ENCODE measurements around the gene OPCML.

OPCML gene

DNA sequence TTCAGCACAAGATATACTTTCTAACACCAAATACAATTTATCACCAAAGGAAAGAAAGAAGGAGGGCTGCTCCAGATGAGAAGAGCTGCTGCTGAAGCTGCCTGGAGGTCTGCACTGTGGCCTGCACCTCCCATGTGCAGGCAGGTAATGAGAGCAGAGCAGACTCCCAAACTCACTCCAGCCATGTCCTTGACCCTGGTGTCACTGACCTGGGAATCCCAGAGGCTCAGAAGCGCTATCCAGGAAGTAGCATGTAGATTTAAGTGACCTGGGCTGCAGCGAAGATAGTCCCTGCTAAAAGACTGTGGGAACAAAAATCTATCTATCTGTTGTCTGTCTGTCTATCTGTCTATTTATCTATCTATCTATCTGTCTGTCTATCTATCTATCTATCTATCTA lies 816.3 kb downstream of the OPCML start:
- DNase-seq (ENCODE audit: extremely low read depth in 1 of 2, low read depth in 1 of 2): no peak

DNA sequence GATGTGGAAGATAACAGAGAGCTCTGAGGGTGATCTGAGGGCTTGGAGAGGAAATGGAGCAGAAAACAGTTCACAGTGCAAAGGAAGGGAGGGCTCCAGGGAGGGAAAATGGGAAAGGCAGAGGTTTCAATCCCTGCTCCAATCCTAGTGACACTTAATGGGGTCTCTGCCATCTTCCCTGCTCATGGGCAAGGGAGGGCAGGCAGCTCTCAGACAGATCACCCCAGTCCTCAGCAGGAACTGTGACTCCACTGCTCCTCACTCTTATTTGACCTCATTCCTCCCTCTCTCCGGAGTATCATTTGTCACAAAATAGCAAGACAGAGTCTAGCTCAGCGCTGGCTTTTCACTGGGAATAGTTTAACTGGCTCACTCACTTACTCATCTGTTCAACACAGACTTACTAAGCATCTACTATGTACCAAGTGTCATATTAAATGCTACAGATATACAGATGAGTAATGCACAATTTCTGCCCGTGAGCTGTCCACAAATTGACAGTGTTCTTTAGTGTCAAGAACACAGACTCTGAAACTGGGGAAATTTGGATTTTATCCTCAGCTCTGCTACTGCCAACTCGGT lies 817.4 kb downstream of the OPCML start:
- no peak for DNase-seq (ENCODE audit: extremely low read depth in 1 of 2, low read depth in 1 of 2)

DNA sequence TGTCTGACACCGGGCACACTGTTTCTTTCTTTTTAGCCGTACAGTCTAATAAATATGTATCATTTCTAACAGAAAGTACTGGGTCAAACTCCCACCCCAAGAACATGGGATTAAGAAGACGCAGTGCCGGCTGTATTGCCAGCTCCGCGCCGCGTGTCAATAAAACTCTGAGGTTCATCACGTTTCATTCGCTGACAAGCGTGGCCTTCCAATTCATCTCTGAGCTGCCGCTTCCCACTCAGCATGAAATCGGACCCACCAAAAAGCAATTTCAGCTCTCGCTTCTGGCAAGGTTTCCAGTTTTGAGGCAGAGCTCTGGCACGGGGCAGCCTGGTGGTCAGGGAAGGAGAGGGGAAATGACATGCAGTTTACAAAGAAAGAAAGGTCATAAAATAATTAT lies 819.8 kb downstream of the OPCML start:
- DNase-seq (ENCODE audit: extremely low read depth in 1 of 2, low read depth in 1 of 2): no peak

DNA sequence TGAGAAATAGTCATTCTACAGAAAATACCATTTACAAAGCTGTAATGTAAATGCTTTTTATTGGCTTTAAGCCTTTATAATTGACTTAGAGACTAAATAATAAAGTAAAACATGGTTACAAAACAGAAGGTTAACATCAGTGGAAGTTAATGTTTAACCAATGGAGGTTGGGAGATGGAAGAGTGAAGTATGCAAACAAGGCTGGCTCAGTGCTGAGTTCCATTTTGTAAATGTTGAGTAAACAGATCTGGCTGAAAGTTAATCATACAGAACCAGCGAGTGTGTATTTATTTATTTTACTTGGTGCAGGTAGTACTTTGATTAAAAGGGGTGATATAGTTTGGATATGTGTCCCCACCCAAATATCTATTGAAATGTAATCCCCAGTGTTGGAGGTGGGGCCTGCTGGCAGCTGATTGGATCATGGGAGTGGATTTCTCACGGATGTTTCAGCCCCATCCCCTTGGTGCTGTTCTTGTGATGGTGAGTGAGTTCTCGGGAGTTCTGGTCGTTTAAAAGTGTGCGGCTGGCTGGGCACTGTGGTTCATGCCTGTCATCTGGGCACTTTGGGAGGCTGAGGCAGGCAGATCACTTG lies 827.4 kb downstream of the OPCML start:
- no peak for DNase-seq (ENCODE audit: extremely low read depth in 1 of 2, low read depth in 1 of 2)

DNA sequence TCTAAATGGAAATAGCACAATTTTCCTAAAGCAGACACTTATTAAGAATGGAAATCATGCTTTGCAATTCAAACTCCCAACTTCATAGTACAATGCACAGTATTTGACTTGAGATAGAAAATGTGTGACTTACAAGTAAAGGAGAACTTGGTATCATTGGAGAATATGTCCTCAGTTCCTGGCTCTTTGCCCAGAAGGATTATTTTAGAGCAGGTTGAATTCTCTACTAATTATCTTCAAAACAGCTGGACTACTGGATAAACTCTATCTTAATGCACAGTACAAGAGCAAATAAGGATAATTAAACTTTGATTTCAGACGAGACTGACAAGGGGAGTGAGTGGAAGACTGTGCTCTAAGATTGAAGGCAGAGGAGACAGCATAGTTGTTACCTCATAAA lies 839.4 kb downstream of the OPCML start:
- DNase-seq (ENCODE audit: extremely low read depth in 1 of 2, low read depth in 1 of 2): no peak

DNA sequence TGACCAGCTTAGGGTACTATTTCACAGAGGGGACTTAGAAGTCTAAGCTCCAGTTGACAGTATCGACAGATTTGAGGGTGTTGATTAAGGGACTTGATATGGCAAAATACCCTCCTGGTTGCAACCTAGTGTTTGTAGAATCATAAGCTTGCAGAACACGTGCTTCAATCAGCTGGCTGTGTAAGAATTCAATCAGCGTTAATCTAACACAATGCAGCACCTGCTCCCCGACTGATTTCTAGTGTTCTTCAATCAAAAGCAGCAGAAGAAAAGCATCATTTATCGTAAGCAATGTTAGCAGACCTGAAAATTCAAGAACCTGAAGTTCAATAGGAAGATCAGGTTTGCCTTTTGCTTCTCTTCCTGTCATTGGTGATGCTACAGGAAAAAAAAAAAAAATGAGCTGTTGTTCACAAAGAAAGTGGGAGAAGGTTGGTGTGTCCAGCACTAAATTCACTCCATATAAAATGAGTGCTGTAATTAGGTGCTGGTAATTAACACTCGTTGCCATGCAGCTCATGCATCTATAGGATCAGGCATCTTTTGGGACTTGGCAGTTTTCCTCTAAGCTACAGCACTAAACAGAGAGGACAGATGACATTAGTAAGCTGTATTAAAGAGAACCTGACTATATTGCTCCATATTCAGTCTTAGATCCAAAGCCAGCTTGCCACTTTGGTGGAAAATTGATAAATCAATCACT lies 840.3 kb downstream of the OPCML start:
- no peak for DNase-seq (ENCODE audit: extremely low read depth in 1 of 2, low read depth in 1 of 2)

DNA sequence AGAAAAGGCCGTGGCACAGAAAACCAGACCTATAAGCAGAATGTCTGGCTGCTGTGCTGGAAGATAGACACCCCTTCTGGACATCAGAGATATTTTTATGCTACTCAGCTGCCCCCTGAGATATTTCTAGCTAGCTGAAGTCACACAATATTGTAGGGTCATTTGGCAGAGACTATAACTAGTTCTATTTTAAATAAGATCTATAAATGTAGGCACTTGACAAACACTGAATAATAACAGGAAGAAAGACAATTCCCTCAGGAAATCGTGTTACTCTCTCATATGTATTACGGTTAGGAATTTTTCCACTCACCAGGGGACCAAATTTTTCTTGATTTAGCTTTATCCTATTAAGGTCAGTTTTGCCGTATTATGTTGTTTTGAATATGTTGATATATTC lies 845.4 kb downstream of the OPCML start:
- DNase-seq (ENCODE audit: extremely low read depth in 1 of 2, low read depth in 1 of 2): no peak

DNA sequence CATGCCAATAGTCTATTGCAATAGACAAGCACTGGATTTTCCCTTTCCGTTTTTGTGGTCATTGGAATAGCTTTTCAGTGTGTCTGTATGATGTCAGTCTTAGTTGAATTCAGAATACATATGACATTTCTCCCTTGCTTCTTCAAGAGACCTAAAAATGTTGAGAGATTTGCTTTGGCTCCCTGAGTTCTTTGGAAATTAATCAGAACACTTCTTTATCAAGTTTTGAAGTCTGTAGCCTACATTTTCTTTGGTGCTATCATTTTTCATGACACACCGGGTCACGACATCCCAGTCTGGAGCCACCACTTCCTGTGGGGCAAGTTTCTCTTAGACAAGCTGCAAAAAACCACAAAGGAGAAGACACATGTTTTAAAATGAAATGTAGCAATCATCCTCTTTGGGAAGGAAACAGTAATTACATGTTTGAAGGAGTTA lies 847.1 kb downstream of the OPCML start:
- no peak for DNase-seq (ENCODE audit: extremely low read depth in 1 of 2, low read depth in 1 of 2)

DNA sequence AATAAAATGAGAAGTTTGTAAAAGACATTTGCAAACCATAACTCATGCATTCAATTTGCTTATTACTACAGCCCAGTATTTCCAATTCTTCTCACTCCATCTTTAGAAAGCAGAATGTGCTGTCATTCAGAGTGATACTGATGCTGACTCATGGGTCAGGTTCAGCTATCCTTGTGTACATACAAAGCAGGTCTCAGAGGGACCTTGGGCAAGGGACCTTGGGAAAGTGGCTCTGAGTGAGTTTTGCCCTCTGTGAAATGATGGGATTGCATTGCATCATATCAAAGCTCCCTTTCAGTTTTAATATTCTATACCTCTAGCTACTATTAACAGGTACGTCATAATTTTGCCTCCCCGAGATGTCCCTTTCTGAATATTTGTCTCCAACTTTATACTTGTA lies 848.7 kb downstream of the OPCML start:
- no peak for DNase-seq (ENCODE audit: extremely low read depth in 1 of 2, low read depth in 1 of 2)

DNA sequence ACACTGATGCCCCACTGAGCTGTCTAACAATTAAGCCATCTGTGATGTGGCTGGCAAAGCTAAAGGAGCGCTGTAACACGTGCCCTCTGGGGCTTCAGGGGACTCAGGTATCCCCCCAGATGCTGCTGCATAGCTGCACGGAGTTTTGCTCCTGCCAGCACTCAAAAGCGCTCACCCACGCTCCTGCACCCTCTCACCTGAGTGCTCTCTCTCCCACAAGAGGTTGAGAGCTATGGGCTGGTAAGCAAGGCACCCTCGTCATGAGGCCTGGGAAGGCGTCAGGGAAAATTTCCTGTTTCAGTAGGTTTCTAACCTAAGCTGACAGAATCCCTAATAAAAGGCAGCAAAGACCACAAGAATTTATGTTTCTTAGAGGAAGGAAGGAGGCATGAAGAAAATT lies 850.3 kb downstream of the OPCML start:
- no peak for DNase-seq (ENCODE audit: extremely low read depth in 1 of 2, low read depth in 1 of 2)

DNA sequence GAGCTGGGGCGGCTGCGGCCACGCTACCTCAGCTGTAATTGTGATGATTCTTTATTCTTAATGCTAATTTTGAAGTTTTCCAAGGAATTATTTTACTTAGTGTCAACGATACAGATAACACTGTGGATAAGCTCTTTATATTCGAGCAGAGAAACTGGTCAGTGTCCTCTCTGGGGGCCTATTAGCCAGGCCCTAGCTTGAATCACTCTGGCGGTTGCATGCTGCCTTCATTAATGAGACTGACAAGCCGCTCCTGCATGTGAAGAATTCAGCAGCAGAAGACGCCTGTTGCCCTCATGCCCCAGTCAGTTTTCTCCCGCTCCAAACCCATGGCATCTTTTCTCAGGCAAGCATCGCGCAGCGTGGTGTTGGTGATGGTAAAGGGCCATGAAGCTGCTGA lies 851.7 kb downstream of the OPCML start:
- DNase-seq (ENCODE audit: extremely low read depth in 1 of 2, low read depth in 1 of 2): no peak

DNA sequence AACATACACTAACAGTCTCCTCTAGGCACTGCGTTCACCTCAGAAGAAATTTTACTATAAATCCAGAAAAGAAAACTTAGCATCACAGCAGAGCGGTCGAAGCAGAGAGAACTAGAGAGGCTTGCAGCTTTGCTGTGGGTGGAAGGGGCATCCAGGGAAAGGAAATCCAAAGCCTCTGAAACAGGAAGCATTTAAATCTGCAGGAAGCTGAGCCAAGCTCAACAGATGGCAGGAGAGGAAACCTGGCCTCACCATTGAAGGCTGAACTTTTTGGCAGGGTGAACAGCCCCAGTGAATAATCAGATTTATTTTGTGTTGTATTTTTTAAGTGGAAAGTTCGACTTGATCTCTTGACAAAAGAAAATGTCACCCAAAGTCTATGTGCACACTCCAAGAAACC lies 858.1 kb downstream of the OPCML start:
- no peak for DNase-seq (ENCODE audit: extremely low read depth in 1 of 2, low read depth in 1 of 2)

DNA sequence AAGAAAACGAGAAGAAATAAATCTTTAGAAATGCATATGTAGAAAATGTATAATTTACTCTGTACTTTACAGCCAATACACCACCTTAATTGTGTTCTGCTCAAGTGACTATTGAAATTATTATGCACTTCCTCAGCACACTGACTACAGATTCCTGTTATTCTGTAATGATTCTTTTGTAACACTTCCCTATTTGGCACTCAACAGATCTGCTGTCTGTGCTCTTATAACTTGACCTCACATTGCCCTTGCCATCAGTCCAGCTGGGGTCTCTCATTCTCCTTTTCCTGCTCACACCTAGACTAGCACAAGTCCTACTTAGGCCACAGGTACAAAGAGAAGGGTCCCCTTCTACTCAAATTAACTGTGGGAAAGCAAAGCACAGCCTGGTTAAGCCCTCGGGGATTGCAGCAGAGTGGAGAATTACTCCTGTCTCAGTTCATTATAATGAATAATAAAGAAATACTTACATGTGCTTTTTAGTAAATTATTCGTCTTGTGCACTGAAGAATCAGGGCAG lies 860.4 kb downstream of the OPCML start:
- DNase-seq (ENCODE audit: extremely low read depth in 1 of 2, low read depth in 1 of 2): no peak

DNA sequence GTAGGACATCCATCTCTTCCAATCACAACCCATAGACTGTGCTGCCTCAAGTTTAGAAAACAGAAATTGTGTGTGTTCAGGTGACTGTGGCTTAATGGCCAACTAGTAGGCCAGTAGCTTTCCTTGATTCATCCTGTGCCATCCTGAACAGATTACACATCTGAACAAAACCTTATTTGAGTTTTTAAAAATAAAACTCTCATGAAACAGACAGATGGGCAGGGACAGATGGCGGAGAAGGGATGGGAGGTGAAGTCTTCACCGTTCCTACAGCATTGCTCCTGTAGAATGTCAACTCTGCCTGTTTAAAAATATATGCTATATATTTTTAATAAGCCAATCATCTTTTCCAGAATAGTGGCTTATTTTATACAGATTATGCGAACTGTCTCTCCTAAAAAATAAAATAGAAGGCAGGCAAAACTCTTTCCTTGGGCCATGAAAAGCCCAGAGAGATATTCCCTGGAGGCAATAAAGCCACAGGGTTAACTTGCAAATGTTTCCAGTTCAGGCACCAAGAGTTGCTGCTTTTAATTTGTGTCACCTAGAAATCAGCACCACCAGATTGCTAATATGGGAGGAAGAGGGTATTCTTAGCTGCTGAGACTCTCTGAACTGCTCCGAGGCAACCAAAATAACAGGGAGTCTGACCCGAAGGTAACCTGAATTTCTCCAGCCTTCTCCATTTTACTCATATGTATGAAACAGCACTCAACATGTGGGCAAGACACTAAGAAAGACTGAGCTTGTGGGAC lies 861.2 kb downstream of the OPCML start:
- DNase-seq (ENCODE audit: extremely low read depth in 1 of 2, low read depth in 1 of 2): no peak

DNA sequence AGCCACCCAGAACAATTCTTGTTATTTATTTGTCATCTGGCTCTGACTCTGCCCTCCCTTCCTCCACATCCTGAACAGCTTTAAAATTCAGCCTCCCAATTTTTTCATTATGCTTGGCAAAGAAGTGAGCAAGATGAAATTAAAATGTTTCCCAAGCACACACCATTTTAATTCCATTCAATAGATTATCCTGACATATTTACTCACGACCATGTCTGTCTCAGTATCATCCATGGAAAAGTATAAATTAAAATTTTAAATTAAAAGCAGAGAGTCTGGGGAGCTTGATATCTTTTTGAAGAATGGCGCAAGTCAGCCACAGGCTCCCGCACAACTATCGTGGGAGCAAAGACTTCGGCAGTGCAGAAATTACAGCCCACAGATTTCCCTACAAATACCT lies 862.4 kb downstream of the OPCML start:
- no peak for DNase-seq (ENCODE audit: extremely low read depth in 1 of 2, low read depth in 1 of 2)

DNA sequence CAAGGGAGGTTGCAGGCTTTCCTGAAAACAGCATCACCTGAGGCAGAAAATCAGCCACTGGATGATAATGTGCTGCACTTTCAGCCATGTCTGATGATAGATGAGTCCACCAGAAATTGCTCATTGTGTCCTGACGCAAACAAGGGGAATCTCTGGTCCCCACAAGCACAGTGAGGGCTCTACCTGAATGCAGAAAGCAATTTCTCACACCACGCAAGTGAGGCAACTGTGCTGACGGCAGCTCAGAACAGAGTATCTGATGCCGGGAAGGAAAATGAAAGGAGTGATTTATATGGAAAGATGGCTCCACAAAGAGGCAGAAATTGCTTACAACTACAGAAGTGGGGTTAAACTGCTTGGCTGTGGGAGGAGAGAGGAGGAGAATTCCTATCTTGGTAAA lies 867.1 kb downstream of the OPCML start:
- no peak for DNase-seq (ENCODE audit: extremely low read depth in 1 of 2, low read depth in 1 of 2)

DNA sequence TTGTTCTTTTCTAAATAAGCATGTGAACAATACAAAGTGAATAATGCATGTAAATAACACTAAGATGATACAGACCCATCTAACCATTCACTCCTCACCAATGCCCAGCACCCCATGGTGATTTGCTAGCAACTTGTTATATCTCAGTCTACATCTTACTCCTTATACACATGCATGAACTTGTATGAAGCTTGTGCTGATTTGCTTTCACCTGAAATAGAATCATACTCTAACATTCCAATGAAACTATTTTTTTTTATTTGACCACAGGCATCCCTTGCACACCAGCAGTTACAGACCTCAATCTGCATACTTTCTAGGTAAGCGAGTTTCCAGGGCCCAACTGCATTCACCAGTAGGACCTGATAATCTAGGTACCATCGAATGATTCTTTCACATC lies 873.6 kb downstream of the OPCML start:
- DNase-seq (ENCODE audit: extremely low read depth in 1 of 2, low read depth in 1 of 2): no peak

DNA sequence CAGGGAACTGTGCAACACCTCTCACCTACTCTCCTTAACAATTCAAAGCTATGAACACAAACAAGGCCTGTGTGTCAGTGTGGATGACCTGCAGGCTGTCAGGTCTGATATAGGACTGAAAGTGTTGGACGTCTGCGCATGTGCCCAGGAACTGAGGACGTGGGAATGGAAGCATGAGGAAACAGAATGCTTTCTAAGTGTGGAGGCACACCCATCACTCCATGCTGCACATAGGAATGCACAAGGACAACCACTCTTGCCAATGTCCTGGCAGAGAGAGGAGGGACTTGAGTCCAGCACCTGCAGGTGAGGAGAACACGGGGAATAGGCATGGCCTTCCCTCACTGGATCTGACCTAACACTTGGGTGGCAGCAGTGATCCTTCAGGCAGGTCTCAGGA lies 874.3 kb downstream of the OPCML start:
- no peak for DNase-seq (ENCODE audit: extremely low read depth in 1 of 2, low read depth in 1 of 2)

DNA sequence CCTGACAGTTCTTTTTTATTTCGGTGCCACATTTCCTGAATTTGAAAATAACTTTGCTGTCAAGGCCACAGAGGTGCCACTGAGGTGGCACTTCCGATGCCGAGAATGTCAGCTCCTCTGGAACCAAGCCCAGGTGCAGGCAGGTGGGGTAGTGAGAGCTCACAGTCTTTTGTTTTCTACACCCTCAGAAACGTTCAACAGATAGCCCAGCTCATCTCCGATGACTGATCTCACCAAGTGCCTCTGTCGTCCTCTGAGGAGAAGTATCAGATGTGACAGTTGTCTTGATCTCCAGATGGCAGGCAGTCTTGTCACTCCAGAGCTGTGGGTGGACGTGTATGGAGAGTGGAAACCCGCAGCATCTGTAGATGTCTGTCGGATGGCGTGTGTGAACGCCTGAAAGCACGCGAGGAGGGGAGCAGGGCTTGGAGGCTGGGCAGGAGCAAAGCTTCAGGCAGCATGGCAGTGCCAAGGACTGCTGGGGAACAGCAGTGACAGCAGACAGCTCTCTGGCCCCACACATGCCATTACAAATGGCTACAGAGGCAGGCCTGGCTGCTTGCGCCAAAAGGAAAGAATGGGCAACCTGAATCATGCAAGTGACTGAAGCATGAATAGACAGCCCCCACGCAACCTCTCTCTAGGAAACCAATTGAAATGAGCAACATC lies 877.0 kb downstream of the OPCML start:
- DNase-seq (ENCODE audit: extremely low read depth in 1 of 2, low read depth in 1 of 2): no peak

DNA sequence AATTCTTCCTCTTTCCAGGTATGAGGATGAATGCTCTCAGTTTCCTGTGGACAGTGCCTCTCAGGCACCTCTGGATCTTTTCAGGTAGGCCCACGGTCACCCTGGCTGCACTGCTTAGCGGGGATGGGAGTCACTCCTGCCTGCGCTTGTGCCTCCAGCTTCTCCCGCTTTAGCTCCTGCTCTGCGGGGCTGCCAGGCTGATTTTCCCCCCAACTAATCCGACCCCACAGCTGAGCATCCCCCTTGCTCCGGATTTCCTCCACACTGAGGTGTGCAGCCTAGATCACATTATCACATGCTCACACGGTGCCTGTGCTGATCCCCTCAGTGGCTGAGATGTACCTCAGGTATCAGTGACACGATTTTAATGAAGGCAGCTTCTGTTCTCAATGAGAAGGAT lies 879.1 kb downstream of the OPCML start:
- no peak for DNase-seq (ENCODE audit: extremely low read depth in 1 of 2, low read depth in 1 of 2)
